SU-DHL-6 (cell line): ENCODE results near the gene RAB9B.

ENCODE experiments used
- H2AFZ ChIP-seq: fragments of 200-600 bp; sonication (generic); 2 replicates; pipeline ENCODE4 v1.6.1; 2014; ENCODE audit warnings: low read depth, mild to moderate bottlenecking, moderate library complexity, mixed read lengths, antibody characterized with exemption, low read length; ENCODE audit not compliant: severe bottlenecking
- H3F3A ChIP-seq: fragments of 200-600 bp; shearing (Covaris generic); 2 replicates; pipeline ENCODE4 v1.6.0; 2016; ENCODE audit warnings: antibody characterized with exemption, mild to moderate bottlenecking; ENCODE audit not compliant: insufficient read depth
- H3K27ac ChIP-seq: fragments of 200-600 bp; sonication (generic); 2 replicates; pipeline ENCODE4 v1.5.1; 2016; ENCODE audit warnings: low read depth, mild to moderate bottlenecking, low read length, moderate library complexity, mixed read lengths
- H3K27me3 ChIP-seq: fragments of 200-600 bp; sonication (generic), shearing (Covaris generic); 2 replicates; pipeline ENCODE4 v1.6.0; 2014; ENCODE audit warnings: mild to moderate bottlenecking, low read length
- H3K36me3 ChIP-seq: fragments of 200-600 bp; sonication (generic); 2 replicates; pipeline ENCODE4 v1.6.1; 2014; ENCODE audit warnings: mild to moderate bottlenecking, low read length, mixed read lengths
- H3K4me2 ChIP-seq: fragments of 300-600, 200-600 bp; shearing (Covaris generic), sonication (generic); 2 replicates; pipeline ENCODE4 v1.6.0; 2014; ENCODE audit warnings: low read length, low read depth, mild to moderate bottlenecking; ENCODE audit not compliant: poor library complexity, severe bottlenecking
- H3K4me3 ChIP-seq: fragments of 200-600 bp; sonication (generic); 2 replicates; pipeline ENCODE4 v1.5.1; 2014; ENCODE audit warnings: antibody characterized with exemption, low read length, mild to moderate bottlenecking, mixed read lengths; ENCODE audit not compliant: insufficient read depth, poor library complexity, severe bottlenecking
- H3K79me2 ChIP-seq: fragments of 200-600 bp; sonication (generic); 2 replicates; pipeline ENCODE4 v1.6.1; 2014; ENCODE audit warnings: mild to moderate bottlenecking, low read length, moderate library complexity; ENCODE audit not compliant: insufficient read depth
- H3K9ac ChIP-seq: fragments of 200-600 bp; sonication (generic); 2 replicates; pipeline ENCODE4 v1.7.0; 2014; ENCODE audit warnings: mild to moderate bottlenecking, low read length
- H3K9me2 ChIP-seq: fragments of 200-600 bp; sonication (generic); replicated peaks from 2 replicates; pipeline ENCODE4 v1.6.1; 2014; ENCODE audit warnings: low read length; ENCODE audit not compliant: insufficient read depth
- H3K9me3 ChIP-seq: fragments of 200-600 bp; sonication (generic); 2 replicates; pipeline ENCODE4 v1.6.1; 2014; ENCODE audit warnings: low read length, mixed read lengths; ENCODE audit not compliant: insufficient read depth
- H4K20me1 ChIP-seq: fragments of 200-600 bp; sonication (generic); 2 replicates; pipeline ENCODE4 v1.6.1; 2014; ENCODE audit warnings: low read depth, mild to moderate bottlenecking, antibody characterized with exemption, low read length, moderate library complexity, mixed read lengths
- EZH2phosphoT487 ChIP-seq: fragments of 200-600 bp; sonication (generic), shearing (Covaris generic); conservative IDR thresholded peaks from 2 replicates; pipeline ENCODE4 v1.6.1; 2018; ENCODE audit warnings: mild to moderate bottlenecking, antibody characterized with exemption, low read length, moderate library complexity, mixed read lengths
- TF ChIP-seq, protein P1 (sequence below): fragments of 200-600 bp; sonication (generic); IDR thresholded peaks from one replicate; pipeline ENCODE4 v1.5.1; 2017; ENCODE audit warnings: antibody characterized with exemption, mild to moderate bottlenecking, low read length, moderate library complexity; ENCODE audit not compliant: insufficient read depth, poor library complexity, severe bottlenecking

The RAB9B gene

DNA sequence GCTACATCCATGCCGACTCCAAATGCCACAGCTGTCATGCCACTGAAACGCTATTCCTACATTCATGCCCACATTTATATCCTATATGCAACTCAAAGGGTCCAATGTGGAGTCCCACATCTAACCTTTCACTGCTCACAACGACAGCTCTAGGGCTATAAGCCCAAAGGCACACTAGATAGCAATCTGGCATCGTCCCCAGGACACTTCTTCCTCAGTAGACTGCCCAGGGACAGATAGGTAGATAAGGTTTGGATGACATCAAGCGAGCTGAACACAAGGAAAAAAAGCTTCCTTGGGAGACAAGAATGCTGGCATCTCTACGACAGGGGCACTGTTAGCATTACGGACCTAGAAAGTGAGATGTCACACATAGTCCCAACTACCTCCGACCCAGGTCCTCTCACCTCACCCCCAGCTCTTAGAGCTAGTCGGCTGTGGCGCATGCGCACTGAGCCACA, 685 bp downstream of the RAB9B start:
- no peak overlapping the region for H3K27ac ChIP-seq
- peak overlapping the region; percentile 55 for H3K4me2 ChIP-seq
- H2AFZ ChIP-seq: no peak overlapping the region
- TF ChIP-seq, protein P1, sequence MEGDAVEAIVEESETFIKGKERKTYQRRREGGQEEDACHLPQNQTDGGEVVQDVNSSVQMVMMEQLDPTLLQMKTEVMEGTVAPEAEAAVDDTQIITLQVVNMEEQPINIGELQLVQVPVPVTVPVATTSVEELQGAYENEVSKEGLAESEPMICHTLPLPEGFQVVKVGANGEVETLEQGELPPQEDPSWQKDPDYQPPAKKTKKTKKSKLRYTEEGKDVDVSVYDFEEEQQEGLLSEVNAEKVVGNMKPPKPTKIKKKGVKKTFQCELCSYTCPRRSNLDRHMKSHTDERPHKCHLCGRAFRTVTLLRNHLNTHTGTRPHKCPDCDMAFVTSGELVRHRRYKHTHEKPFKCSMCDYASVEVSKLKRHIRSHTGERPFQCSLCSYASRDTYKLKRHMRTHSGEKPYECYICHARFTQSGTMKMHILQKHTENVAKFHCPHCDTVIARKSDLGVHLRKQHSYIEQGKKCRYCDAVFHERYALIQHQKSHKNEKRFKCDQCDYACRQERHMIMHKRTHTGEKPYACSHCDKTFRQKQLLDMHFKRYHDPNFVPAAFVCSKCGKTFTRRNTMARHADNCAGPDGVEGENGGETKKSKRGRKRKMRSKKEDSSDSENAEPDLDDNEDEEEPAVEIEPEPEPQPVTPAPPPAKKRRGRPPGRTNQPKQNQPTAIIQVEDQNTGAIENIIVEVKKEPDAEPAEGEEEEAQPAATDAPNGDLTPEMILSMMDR: no peak
- no peak for TF ChIP-seq EZH2phosphoT487
- H3K27me3 ChIP-seq: no peaks in the 10 kb centered on the region
- no peaks in the 10 kb centered on the region for H3K36me3 ChIP-seq
- no peaks in the 10 kb centered on the region for H3K9me3 ChIP-seq
- H3K79me2 ChIP-seq: no peaks in the 10 kb centered on the region
- no peaks in the 10 kb centered on the region for H4K20me1 ChIP-seq
- no peaks in the 10 kb centered on the region for H3F3A ChIP-seq
- no peaks in the 10 kb centered on the region for H3K9me2 ChIP-seq
- H3K4me3 ChIP-seq: no peak overlapping the region
- peak overlapping the region; percentile 55 for H3K9ac ChIP-seq

DNA sequence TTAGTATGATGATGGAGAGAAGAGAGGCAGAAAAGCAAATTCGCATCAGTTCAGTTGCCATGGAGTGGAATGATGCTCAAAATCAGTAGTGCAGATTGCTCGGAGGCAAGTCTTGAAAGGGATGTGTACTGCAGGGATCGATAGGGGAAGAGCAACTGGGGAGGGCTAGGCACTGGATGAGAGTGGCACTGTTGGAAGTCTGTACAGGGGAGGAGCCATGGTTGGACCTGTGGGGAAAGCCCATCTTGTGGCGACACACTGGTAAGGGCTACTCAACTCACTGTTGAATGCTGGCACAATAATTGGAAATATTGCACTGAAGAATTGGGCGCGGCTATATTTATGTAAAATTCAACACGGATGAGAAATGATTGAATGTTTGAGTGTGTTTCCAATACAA, 1.2 kb downstream of the RAB9B start:
- H4K20me1 ChIP-seq: no peaks in the 10 kb centered on the region
- no peak overlapping the region for H3K9ac ChIP-seq
- no peak overlapping the region for H2AFZ ChIP-seq
- no peaks in the 10 kb centered on the region for H3K9me3 ChIP-seq
- no peak overlapping the region for H3K4me2 ChIP-seq
- H3K9me2 ChIP-seq: no peaks in the 10 kb centered on the region
- no peak overlapping the region for H3K4me3 ChIP-seq
- TF ChIP-seq, protein P1: no peak
- no peak for TF ChIP-seq EZH2phosphoT487
- no peak overlapping the region for H3K27ac ChIP-seq
- no peaks in the 10 kb centered on the region for H3K36me3 ChIP-seq
- H3K79me2 ChIP-seq: no peaks in the 10 kb centered on the region
- no peaks in the 10 kb centered on the region for H3K27me3 ChIP-seq
- no peaks in the 10 kb centered on the region for H3F3A ChIP-seq

DNA sequence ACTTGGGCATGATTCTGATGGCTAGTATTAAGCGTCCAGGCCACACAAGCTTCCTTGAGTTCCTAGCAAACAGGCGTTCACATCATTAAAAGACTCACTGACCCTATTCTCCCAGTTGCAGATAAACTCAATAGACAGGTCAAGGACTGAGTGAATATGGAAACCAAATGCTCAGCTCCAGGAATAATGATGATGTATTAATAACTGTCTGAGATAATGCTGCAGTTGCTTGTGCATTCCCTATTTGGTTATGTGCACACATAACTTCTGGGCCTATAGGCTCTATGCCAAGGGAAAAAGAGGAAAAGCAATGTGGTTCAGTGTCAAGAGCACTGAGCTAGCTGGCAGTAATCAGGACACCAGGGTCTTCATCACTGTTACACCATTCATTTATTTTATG, 3.5 kb downstream of the RAB9B start:
- Histone ChIP-seq H3K4me3 (no peak overlapping the region), H3K27ac (no peak overlapping the region), H3K9me2 (no peaks in the 10 kb centered on the region), H3K9me3 (no peaks in the 10 kb centered on the region), H3K27me3 (no peaks in the 10 kb centered on the region), H3K36me3 (no peaks in the 10 kb centered on the region), H4K20me1 (no peaks in the 10 kb centered on the region), H3K9ac (no peak overlapping the region), H3K79me2 (no peaks in the 10 kb centered on the region), H2AFZ (no peak overlapping the region), H3K4me2 (no peak overlapping the region), H3F3A (no peaks in the 10 kb centered on the region)
- TF ChIP-seq, protein P1: no peak
- no peak for TF ChIP-seq EZH2phosphoT487
